NT2/D1 (cell line): ENCODE data around the gene QRICH1.
A peak's percentile ranks its signal among the peaks of the same experiment; 100 is the strongest.

Experiments used
- DNase-seq: peaks from one replicate; pipeline ENCODE4 v3.0.0-alpha.2; 2011; ENCODE audit warnings: low read depth, low spot score
- H3K27me3 ChIP-seq: 2 replicates; pipeline ENCODE4 v1.6.0; 2011; ENCODE audit warnings: mild to moderate bottlenecking; ENCODE audit not compliant: insufficient read length, insufficient read depth
- H3K36me3 ChIP-seq: 2 replicates; pipeline ENCODE4 v1.6.1; 2011; ENCODE audit warnings: mild to moderate bottlenecking, low read length, mixed read lengths; ENCODE audit not compliant: insufficient read depth, insufficient read length
- H3K4me1 ChIP-seq: 2 replicates; pipeline ENCODE4 v1.5.1; 2011; ENCODE audit not compliant: insufficient read depth, insufficient read length
- H3K4me3 ChIP-seq: 2 replicates; pipeline ENCODE4 v1.5.1; 2011; ENCODE audit warnings: low read depth; ENCODE audit not compliant: insufficient read length
- H3K9ac ChIP-seq: 2 replicates; pipeline ENCODE4 v1.6.0; 2011; ENCODE audit warnings: low read depth; ENCODE audit not compliant: insufficient read length
- H3K9me3 ChIP-seq: 2 replicates; pipeline ENCODE4 v1.5.1; 2011; ENCODE audit warnings: mild to moderate bottlenecking, low read length; ENCODE audit not compliant: insufficient read depth
- SUZ12 ChIP-seq: IDR thresholded peaks from 2 replicates; pipeline ENCODE4 v1.6.1; 2011; ENCODE audit not compliant: insufficient read length, insufficient read depth; ENCODE audit errors: extremely low read depth
- YY1 ChIP-seq: IDR thresholded peaks from 2 replicates; pipeline ENCODE4 v1.6.1; 2011; ENCODE audit not compliant: insufficient read length, insufficient read depth
- ZNF274 ChIP-seq: IDR thresholded peaks from 2 replicates; pipeline ENCODE4 v1.6.1; 2011; ENCODE audit warnings: mild to moderate bottlenecking, low read depth, low read length

QRICH1 gene

GRCh38 chr3:49112262-49112661 is 18.4 kb upstream of the QRICH1 start:
- no peaks in the 10 kb centered on the region for H3K4me1 ChIP-seq
- no peak overlapping the region for H3K4me3 ChIP-seq
- peaks cover 97% of the 10 kb centered on the region for H3K36me3 ChIP-seq
- no peaks in the 10 kb centered on the region for H3K27me3 ChIP-seq
- no peak for TF ChIP-seq SUZ12
- TF ChIP-seq ZNF274 = no peak
- TF ChIP-seq YY1 = no peak
- no peak overlapping the region for H3K9ac ChIP-seq
- DNase-seq = no peak
- no peaks in the 10 kb centered on the region for H3K9me3 ChIP-seq

- H3K4me3 ChIP-seq = no peak overlapping the region
- H3K9ac ChIP-seq = no peak overlapping the region
- no peak for DNase-seq
- H3K36me3 ChIP-seq = peaks cover 95% of the 10 kb centered on the region
- TF ChIP-seq ZNF274 (no peak), SUZ12 (no peak), YY1 (no peak)
- H3K4me1 ChIP-seq = no peaks in the 10 kb centered on the region
- no peaks in the 10 kb centered on the region for H3K27me3 ChIP-seq
- no peaks in the 10 kb centered on the region for H3K9me3 ChIP-seq
Measured at GRCh38 chr3:49111347-49111746, 17.5 kb upstream of the QRICH1 start.

GRCh38 chr3:49110780-49111179 is 16.9 kb upstream of the QRICH1 start:
- H3K27me3 ChIP-seq = no peaks in the 10 kb centered on the region
- H3K9ac ChIP-seq = no peak overlapping the region
- H3K9me3 ChIP-seq = no peaks in the 10 kb centered on the region
- DNase-seq = no peak
- TF ChIP-seq SUZ12 = no peak
- no peak for TF ChIP-seq YY1
- no peak for TF ChIP-seq ZNF274
- peaks cover 2% of the 10 kb centered on the region for H3K4me1 ChIP-seq
- H3K36me3 ChIP-seq = peaks cover 95% of the 10 kb centered on the region
- H3K4me3 ChIP-seq = no peak overlapping the region

GRCh38 chr3:49108346-49108745 is 14.5 kb upstream of the QRICH1 start:
- H3K36me3 ChIP-seq = peaks cover 77% of the 10 kb centered on the region
- H3K9me3 ChIP-seq = no peaks in the 10 kb centered on the region
- no peak for DNase-seq
- no peak overlapping the region for H3K4me3 ChIP-seq
- TF ChIP-seq SUZ12 (no peak), ZNF274 (no peak), YY1 (no peak)
- no peaks in the 10 kb centered on the region for H3K27me3 ChIP-seq
- H3K4me1 ChIP-seq = peaks cover 2% of the 10 kb centered on the region
- H3K9ac ChIP-seq = no peak overlapping the region

GRCh38 chr3:49104427-49105291 is 10.8 kb upstream of the QRICH1 start, which contains the start of gene QARS1:
Gene QARS1 (minus strand): TSS chr3:49104757. CDS start chr3:49104733, 24 bp downstream.
- H3K36me3 ChIP-seq = peaks cover 80% of the 10 kb centered on the region

GRCh38 chr3:49104052-49104426 is 10.2 kb upstream of the QRICH1 start:
- no peaks in the 10 kb centered on the region for H3K27me3 ChIP-seq
- no peak for DNase-seq
- H3K36me3 ChIP-seq = peaks cover 80% of the 10 kb centered on the region
- no peaks in the 10 kb centered on the region for H3K9me3 ChIP-seq
- TF ChIP-seq ZNF274 = no peak
- no peak for TF ChIP-seq SUZ12
- TF ChIP-seq YY1 = no peak
- H3K4me1 ChIP-seq = peaks cover 2% of the 10 kb centered on the region
- peak overlapping the region; percentile 97 for H3K9ac ChIP-seq
- peak overlapping the region; percentile 97 for H3K4me3 ChIP-seq

More at GRCh38 chr3:49104427-49105291, 10.8 kb upstream of the QRICH1 start, which contains the start of gene QARS1:
- H3K27me3 ChIP-seq = no peaks in the 10 kb centered on the region
- TF ChIP-seq YY1 (peak; percentile 61), ZNF274 (no peak)
- no peaks in the 10 kb centered on the region for H3K9me3 ChIP-seq
- peaks cover 2% of the 10 kb centered on the region for H3K4me1 ChIP-seq
- H3K4me3 ChIP-seq = peak within 1 kb of the TSS; percentile 97
- DNase-seq = peak; percentile 88
- H3K9ac ChIP-seq = peak within 1 kb of the TSS; percentile 97

- peaks cover 77% of the 10 kb centered on the region for H3K36me3 ChIP-seq
- no peak for DNase-seq
- H3K4me1 ChIP-seq = peaks cover 3% of the 10 kb centered on the region
- no peak overlapping the region for H3K9ac ChIP-seq
- no peaks in the 10 kb centered on the region for H3K27me3 ChIP-seq
- H3K9me3 ChIP-seq = no peaks in the 10 kb centered on the region
- TF ChIP-seq ZNF274 = no peak
- no peak for TF ChIP-seq YY1
- no peak for TF ChIP-seq SUZ12
- no peak overlapping the region for H3K4me3 ChIP-seq
Measured at GRCh38 chr3:49100046-49100615, 6.3 kb upstream of the QRICH1 start.
